Measurements from ENCODE around the gene TEN1.
A peak's percentile ranks its signal among the peaks of the same experiment; 100 is the strongest.
"Not testable (repeated sequence)": the region's sequence is repeated elsewhere in the genome, so short reads cannot be mapped to it uniquely, and the experiment has no call there.

Gene TEN1

GRCh38 chr17:75978938-75979704 lies at the start of gene TEN1, which contains the start of gene ACOX1:
Gene TEN1 (plus strand): TSS chr17:75979240. CDS start chr17:75986193, 6,953 bp downstream.
Gene ACOX1 (minus strand): TSS chr17:75979166. CDS start chr17:75979073, 93 bp downstream.
- peak; percentile 85 to 90 (median 89) for DNase-seq (ENCODE audit: low read depth in 3 of 3)

- DNase-seq (ENCODE audit: low read depth in 3 of 3), result no peak
Observed at GRCh38 chr17:75931062-75931461, 48.0 kb upstream of the TEN1 start.

- DNase-seq (ENCODE audit: low read depth in 3 of 3), result no peak
Observed at GRCh38 chr17:75932852-75933251, 46.2 kb upstream of the TEN1 start.

- DNase-seq (ENCODE audit: low read depth in 3 of 3), result no peak
Observed at GRCh38 chr17:75933808-75934207, 45.2 kb upstream of the TEN1 start.

GRCh38 chr17:75937652-75938051 lies 41.4 kb upstream of the TEN1 start:
- DNase-seq (ENCODE audit: low read depth in 3 of 3), result no peak

GRCh38 chr17:75940727-75941441 lies 38.2 kb upstream of the TEN1 start, which contains the start of gene FBF1:
Gene FBF1 (minus strand): TSS chr17:75941042. CDS start chr17:75938149, 2,893 bp downstream.
- peak; percentile 75 to 83 (median 79) for DNase-seq (ENCODE audit: low read depth in 3 of 3)

- no peak for DNase-seq (ENCODE audit: low read depth in 3 of 3)
Observed at GRCh38 chr17:75941442-75941819, 37.6 kb upstream of the TEN1 start.

- no peak for DNase-seq (ENCODE audit: low read depth in 3 of 3)
Observed at GRCh38 chr17:75942473-75942872, 36.6 kb upstream of the TEN1 start.

GRCh38 chr17:75943491-75943890 lies 35.5 kb upstream of the TEN1 start:
- DNase-seq (ENCODE audit: low read depth in 3 of 3), result no peak

- no peak for DNase-seq (ENCODE audit: low read depth in 3 of 3)
Observed at GRCh38 chr17:75945211-75945610, 33.8 kb upstream of the TEN1 start.

GRCh38 chr17:75950421-75950820 lies 28.6 kb upstream of the TEN1 start:
- DNase-seq (ENCODE audit: low read depth in 3 of 3), result no peak

- no peak for DNase-seq (ENCODE audit: low read depth in 3 of 3)
Observed at GRCh38 chr17:75950855-75951554, 28.0 kb upstream of the TEN1 start.

GRCh38 chr17:75959051-75959838 lies 19.8 kb upstream of the TEN1 start:
- DNase-seq (ENCODE audit: low read depth in 3 of 3), result no peak

- DNase-seq (ENCODE audit: low read depth in 3 of 3), result no peak
Observed at GRCh38 chr17:75959839-75960511, 19.1 kb upstream of the TEN1 start.

GRCh38 chr17:75965468-75965867 lies 13.6 kb upstream of the TEN1 start:
- DNase-seq (ENCODE audit: low read depth in 3 of 3), result no peak

- not testable (repeated sequence) for DNase-seq (ENCODE audit: low read depth in 3 of 3)
Observed at GRCh38 chr17:75969044-75969443, 10.0 kb upstream of the TEN1 start.

GRCh38 chr17:75970011-75970523 lies 9.0 kb upstream of the TEN1 start:
- DNase-seq (ENCODE audit: low read depth in 3 of 3), result no peak

- no peak for DNase-seq (ENCODE audit: low read depth in 3 of 3)
Observed at GRCh38 chr17:75970626-75971025, 8.4 kb upstream of the TEN1 start.

- DNase-seq (ENCODE audit: low read depth in 3 of 3), result not testable (repeated sequence)
Observed at GRCh38 chr17:75975187-75975586, 3.9 kb upstream of the TEN1 start.

GRCh38 chr17:75975757-75976174 lies 3.3 kb upstream of the TEN1 start:
- no peak for DNase-seq (ENCODE audit: low read depth in 3 of 3)
